ENCODE measurements around the gene SUN1. TPM values are rescaled to one million over a fixed set of nuclear protein-coding genes. Genes with fewer than 3 reads are reported as not detected.

SUN1 gene
- total and polyA plus RNA-seq, 2 of the 8 experiments (the other 6 are each of a cell fraction or from before 2014, with no cell fraction given) = 108 to 158 TPM

GRCh38 chr7:844514-844913 is 12.2 kb downstream of the SUN1 start (continued):
- no peak for TF ChIP-seq NRF1 (IDR thresholded peaks at IDR 0.05; ENCODE audit: low read depth, low read length)
- TF ChIP-seq POLR2AphosphoS5 (IDR thresholded peaks at IDR 0.05; ENCODE audit: low read depth, low read length) = no peak
- no peak for TF ChIP-seq CHD2 (IDR thresholded peaks at IDR 0.05; ENCODE audit: low read length)
- no peak for TF ChIP-seq TCF12 (IDR thresholded peaks at IDR 0.05; ENCODE audit: low read depth, low read length)
- TF ChIP-seq, protein P1, sequence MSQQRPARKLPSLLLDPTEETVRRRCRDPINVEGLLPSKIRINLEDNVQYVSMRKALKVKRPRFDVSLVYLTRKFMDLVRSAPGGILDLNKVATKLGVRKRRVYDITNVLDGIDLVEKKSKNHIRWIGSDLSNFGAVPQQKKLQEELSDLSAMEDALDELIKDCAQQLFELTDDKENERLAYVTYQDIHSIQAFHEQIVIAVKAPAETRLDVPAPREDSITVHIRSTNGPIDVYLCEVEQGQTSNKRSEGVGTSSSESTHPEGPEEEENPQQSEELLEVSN (IDR thresholded peaks at IDR 0.05) = no peak
- no peak for TF ChIP-seq RXRA (IDR thresholded peaks at IDR 0.05; ENCODE audit: insufficient read depth, low read depth, low read length)
- TF ChIP-seq EZH2 (IDR thresholded peaks at IDR 0.05; ENCODE audit: low read depth, low read length, severe bottlenecking) = no peak
